Activated naive CD8-positive, alpha-beta T cell treated with anti-CD3 and anti-CD28 coated beads for 36 hours (primary cell): ENCODE data around the gene HCAR2. TPM values are rescaled to one million over a fixed set of nuclear protein-coding genes. Genes with fewer than 3 reads are reported as not detected.
A peak's percentile ranks its signal among the peaks of the same experiment; 100 is the strongest.
"Not testable (repeated sequence)": the region's sequence is repeated elsewhere in the genome, so short reads cannot be mapped to it uniquely, and the experiment has no call there.

ENCODE experiments used
- DNase-seq: peaks from one replicate; pipeline ENCODE4 v3.0.0; 2021
- H3K27ac Mint-ChIP-seq: one replicate; pipeline ENCODE4 v1.8.0; 2022; ENCODE audit warnings: mild to moderate bottlenecking, moderate library complexity, mixed read lengths
- H3K27me3 Mint-ChIP-seq: one replicate; pipeline ENCODE4 v1.8.0; 2022; ENCODE audit warnings: mild to moderate bottlenecking, mixed read lengths
- H3K36me3 Mint-ChIP-seq: one replicate; pipeline ENCODE4 v1.8.0; 2021; ENCODE audit warnings: mild to moderate bottlenecking, mixed read lengths
- H3K4me1 Mint-ChIP-seq: one replicate; pipeline ENCODE4 v1.8.0; 2021; ENCODE audit warnings: mixed read lengths
- H3K4me3 Mint-ChIP-seq: one replicate; pipeline ENCODE4 v1.8.0; 2022; ENCODE audit warnings: mild to moderate bottlenecking, moderate library complexity, mixed read lengths
- H3K9me3 Mint-ChIP-seq: one replicate; pipeline ENCODE4 v1.8.0; 2022; ENCODE audit warnings: mixed read lengths
- total RNA-seq, 2 experiments: library from RNA; stranded (reverse); gene quantifications; one replicate each; pipeline ENCODE4 v1.2.3, GENCODE V29; 2021

The HCAR2 gene
- total RNA-seq, 2 experiments from 2014 or later: not detected

DNA sequence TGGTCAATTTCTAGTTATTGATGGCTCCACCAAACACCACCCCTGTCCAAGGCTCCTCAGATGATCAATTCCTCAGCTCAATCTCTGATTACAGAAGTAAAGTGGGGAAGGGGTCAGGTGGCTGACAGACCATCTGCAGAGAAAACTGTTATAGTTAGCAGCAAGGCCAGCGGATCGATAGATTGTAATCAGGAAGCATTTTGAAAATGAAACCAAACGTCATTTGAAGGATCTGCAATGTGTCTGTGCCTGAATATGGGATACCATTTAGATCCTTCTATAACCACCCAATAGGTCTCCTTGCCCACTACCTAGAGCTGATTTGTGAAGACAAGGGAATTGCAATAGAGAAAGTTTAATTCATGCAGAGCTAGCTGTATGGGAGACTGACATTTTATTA, 11.6 kb downstream of the HCAR2 start:
- Mint-ChIP-seq H3K27me3 (no peaks in the 10 kb centered on the region), H3K4me3 (no peak overlapping the region), H3K36me3 (no peaks in the 10 kb centered on the region), H3K27ac (no peak overlapping the region), H3K4me1 (no peaks in the 10 kb centered on the region), H3K9me3 (no peaks in the 10 kb centered on the region)
- no peak for DNase-seq

DNA sequence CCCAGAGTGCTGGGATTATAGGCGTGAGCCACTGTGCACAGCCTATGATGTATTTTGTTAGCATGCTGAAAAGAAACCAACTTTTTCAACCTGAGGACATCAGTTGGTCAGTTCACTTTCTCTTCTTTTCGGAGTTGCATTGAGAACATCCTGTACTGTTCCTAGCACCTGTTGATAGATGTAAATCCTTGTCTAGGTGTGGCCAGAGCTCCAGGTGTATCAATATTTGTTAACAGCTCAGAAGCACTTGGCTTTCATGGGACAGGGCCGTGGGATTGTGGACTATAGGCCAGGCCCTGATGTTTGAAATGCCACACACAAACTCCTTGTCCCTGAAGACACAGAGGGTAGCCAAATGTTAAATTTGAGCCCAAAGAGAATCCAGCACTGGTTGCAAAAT, 14.9 kb downstream of the HCAR2 start:
- no peak for DNase-seq
- no peaks in the 10 kb centered on the region for H3K4me1 Mint-ChIP-seq
- H3K4me3 Mint-ChIP-seq: no peak overlapping the region
- H3K27me3 Mint-ChIP-seq: no peaks in the 10 kb centered on the region
- H3K27ac Mint-ChIP-seq: no peak overlapping the region
- no peaks in the 10 kb centered on the region for H3K36me3 Mint-ChIP-seq
- H3K9me3 Mint-ChIP-seq: no peaks in the 10 kb centered on the region

DNA sequence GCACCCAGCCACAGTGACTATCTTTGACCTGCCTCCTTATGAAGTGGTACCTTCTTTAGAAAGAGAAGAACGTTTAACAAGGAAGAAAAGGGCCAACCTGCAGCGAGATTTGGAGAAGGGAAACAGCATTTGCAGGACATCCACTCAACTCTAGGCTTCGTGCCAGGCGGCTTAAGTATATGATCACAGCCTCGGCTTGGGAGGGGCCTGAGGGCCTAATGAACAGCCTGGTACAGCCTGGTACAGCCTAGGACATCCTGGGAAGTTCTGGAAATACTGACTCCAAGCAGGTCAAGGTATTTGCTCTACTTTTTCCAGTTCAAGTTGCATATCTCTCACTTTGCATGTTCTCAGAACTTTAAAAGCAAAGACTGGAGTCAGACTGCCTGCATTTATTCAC, 16.1 kb downstream of the HCAR2 start:
- H3K27me3 Mint-ChIP-seq: no peaks in the 10 kb centered on the region
- no peak overlapping the region for H3K27ac Mint-ChIP-seq
- H3K9me3 Mint-ChIP-seq: no peaks in the 10 kb centered on the region
- no peaks in the 10 kb centered on the region for H3K36me3 Mint-ChIP-seq
- no peaks in the 10 kb centered on the region for H3K4me1 Mint-ChIP-seq
- H3K4me3 Mint-ChIP-seq: no peak overlapping the region
- no peak for DNase-seq

DNA sequence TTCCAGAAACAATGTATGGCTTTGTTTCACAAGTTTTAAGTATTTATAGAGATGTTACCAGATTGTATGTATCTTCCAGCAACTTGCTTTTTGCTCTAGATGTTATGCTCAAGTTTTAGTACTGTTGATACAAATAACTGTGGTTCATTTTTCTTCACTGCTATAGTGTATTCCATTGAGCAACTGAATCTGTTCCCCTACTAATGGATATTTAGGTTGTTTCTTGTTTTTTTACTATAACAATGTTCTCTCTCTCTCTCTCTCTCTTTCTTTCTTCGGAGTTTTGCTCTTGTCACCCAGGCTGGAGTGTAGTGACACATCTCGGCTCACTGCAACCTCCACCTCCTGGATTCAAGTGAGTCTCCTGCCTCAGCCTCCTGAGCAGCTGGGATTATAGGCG, 16.6 kb downstream of the HCAR2 start:
- no peak overlapping the region for H3K27ac Mint-ChIP-seq
- H3K4me3 Mint-ChIP-seq: no peak overlapping the region
- H3K36me3 Mint-ChIP-seq: no peaks in the 10 kb centered on the region
- H3K4me1 Mint-ChIP-seq: no peaks in the 10 kb centered on the region
- H3K9me3 Mint-ChIP-seq: no peaks in the 10 kb centered on the region
- no peaks in the 10 kb centered on the region for H3K27me3 Mint-ChIP-seq
- no peak for DNase-seq

DNA sequence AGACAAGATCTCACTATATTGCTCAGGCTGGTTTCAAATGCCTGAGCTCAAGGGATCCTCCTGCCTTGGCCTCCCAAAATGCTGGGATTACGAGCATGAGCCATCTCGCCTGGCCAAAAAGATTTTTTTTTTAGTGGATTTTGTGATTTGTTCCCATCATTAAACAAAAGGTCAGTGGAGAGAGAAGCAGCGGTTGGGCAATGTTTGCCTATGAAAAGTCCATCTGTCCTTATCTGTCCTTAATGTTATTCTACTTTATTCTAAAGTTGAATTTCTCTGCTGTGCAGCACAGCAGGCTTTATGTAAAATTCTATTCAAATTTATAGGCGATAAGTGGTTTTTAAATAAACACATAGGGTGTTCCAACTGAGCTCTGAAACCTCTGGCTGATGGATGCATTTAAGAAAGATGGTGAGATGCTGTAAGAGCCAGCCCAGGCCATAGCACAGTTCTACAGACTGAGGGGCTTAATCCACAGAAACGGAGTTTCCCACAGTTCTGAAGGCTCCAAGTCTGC, 18.8 kb downstream of the HCAR2 start:
- H3K4me1 Mint-ChIP-seq: no peaks in the 10 kb centered on the region
- no peaks in the 10 kb centered on the region for H3K9me3 Mint-ChIP-seq

DNA sequence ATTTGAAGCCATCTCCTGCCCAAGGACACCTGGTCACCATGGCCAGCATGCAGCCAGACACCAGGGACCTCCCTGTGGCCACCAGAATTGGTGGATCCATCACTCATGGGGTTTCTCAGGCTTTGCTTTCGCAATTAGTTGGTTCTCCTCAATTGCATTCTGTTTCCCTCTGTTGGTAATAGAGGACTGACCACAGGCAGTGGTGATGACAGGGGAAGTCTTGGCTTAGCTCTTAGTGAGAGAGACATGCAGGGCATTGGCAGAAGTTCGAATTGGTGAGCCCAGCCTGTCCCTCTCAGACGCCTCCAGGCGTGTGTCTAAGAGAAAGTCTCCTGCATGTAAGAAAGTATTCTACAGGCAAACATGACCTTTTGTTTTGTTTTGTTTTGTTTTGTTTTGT, 21.3 kb downstream of the HCAR2 start:
- Mint-ChIP-seq H3K9me3 (no peaks in the 10 kb centered on the region), H3K27ac (no peak overlapping the region), H3K36me3 (no peaks in the 10 kb centered on the region), H3K4me3 (no peak overlapping the region), H3K27me3 (no peaks in the 10 kb centered on the region), H3K4me1 (no peaks in the 10 kb centered on the region)
- no peak for DNase-seq

More for the DNA sequence above, 18.8 kb downstream of the HCAR2 start:
- H3K4me3 Mint-ChIP-seq: no peak overlapping the region
- no peak overlapping the region for H3K27ac Mint-ChIP-seq
- H3K36me3 Mint-ChIP-seq: no peaks in the 10 kb centered on the region
- no peaks in the 10 kb centered on the region for H3K27me3 Mint-ChIP-seq
- DNase-seq: no peak

DNA sequence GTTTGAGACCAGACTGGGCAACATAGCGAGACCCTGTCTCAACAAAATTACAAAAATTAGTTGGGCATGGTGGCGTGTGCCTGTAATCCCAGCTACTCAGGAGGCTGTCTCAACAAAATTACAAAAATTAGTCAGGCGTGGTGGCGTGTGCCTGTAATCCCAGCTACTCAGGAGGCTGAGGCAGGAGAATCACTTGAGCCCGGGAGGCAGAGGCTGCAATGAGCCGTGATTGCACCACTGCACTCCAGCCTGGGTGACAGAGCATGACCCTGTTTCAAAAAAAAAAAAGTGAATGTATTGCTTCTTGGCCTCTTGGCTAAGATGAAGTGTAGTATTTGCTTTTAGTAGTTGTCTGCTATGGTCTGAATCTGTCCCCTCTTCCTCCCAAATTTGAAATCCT, 22.2 kb downstream of the HCAR2 start:
- H3K27me3 Mint-ChIP-seq, H3K36me3 Mint-ChIP-seq, H3K4me1 Mint-ChIP-seq, DNase-seq, H3K27ac Mint-ChIP-seq, H3K4me3 Mint-ChIP-seq, H3K9me3 Mint-ChIP-seq: not testable (repeated sequence)

DNA sequence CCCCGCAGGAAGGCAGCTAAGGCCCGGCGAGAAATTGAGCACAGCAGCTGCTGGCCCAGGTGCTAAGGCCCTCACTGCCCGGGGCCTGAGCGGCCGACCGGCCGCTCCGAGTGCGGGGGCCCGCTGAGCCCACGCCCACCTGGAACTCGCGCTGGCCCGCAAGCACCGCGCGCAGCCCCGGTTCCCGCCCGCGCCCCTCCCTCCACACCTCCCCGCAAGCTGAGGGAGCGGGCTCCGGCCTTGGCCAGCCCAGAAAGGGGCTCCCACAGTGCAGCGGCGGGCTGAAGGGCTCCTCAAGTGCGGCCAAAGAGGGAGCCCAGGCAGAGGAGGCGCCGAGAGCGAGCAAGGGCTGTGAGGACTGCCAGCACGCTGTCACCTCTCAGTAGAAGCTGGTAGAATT, 26.4 kb downstream of the HCAR2 start:
- not testable (repeated sequence) for H3K4me1 Mint-ChIP-seq

DNA sequence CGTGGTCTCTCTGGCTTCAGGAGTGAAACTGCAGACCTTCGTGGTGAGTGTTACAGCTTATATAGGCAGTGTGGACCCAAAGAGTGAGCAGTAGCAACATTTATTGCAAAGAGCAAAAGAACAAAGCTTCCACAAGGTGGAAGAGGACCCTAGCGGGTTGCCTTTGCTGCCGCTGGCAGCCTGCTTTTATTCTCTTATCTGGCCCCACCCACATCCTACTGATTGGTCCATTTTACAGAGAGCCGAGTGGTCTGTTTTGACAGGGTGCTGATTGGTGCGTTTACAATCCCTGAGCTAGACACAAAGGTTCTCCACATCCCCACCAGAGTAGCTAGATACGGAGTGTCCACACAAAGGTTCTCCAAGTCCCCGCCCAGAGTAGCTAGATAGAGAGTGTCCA, 27.1 kb downstream of the HCAR2 start:
- not testable (repeated sequence) for H3K27ac Mint-ChIP-seq, H3K4me1 Mint-ChIP-seq, H3K4me3 Mint-ChIP-seq

More for the DNA sequence above, 26.4 kb downstream of the HCAR2 start:
- H3K27me3 Mint-ChIP-seq: peaks cover 11% of the 10 kb centered on the region
- not testable (repeated sequence) for H3K4me3 Mint-ChIP-seq, H3K27ac Mint-ChIP-seq, H3K9me3 Mint-ChIP-seq, H3K36me3 Mint-ChIP-seq, DNase-seq

DNA sequence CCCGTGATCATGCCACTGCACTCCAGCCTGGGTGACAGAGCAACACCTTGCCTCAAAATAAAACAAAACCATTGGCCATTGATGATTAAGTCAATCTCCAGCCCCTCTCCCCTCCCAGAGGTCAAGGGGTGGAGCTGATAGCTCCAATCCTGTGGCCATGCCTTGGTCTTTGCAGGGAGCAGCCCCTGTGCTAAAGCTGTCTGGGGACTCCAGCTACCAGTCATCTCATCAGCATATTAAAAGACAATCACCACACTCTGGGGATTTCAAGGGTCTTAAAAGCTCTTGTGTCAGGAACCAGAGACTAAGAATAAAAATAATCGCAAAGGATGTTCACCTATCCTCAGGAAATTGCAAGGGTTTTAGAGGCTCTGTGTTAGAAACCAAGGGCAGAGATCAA, 30.6 kb downstream of the HCAR2 start:
- no peak for DNase-seq
- H3K36me3 Mint-ChIP-seq: no peaks in the 10 kb centered on the region
- peaks cover 11% of the 10 kb centered on the region for H3K27me3 Mint-ChIP-seq
- no peaks in the 10 kb centered on the region for H3K4me1 Mint-ChIP-seq
- H3K4me3 Mint-ChIP-seq: no peak overlapping the region
- H3K9me3 Mint-ChIP-seq: no peaks in the 10 kb centered on the region
- no peak overlapping the region for H3K27ac Mint-ChIP-seq

More for the DNA sequence above, 27.1 kb downstream of the HCAR2 start:
- not testable (repeated sequence) for H3K36me3 Mint-ChIP-seq, DNase-seq, H3K9me3 Mint-ChIP-seq
- peaks cover 11% of the 10 kb centered on the region for H3K27me3 Mint-ChIP-seq

DNA sequence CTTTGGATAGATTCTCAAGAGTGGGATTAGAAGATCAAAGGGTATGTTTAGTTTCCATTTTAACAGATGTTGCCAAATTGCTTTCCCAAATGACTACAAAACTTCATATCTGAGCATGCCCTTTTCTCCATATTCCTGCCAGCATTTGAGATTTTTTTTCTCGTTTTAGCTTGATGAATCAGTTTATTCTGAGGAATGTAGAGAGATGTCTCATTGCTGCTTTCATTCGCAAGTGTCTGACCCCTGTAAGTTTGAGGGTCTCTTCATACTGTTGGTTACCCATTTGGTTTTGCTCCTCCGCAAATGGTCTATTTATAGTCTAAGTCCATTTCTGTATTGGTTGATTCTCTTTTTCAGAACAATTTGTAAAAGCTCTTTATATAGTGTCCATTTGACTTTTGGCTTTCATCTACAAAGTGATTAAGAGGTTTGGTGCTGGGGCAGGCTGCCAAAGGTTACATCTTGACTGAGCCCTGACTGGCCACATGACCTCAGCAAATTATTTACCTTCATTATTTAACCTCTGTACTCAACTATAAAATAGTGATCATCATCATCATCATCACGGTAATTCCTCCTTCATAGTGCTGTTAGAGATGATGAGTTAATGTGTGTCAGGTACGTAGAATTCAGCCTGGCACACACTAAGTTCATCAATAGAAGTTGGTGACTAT, 33.6 kb downstream of the HCAR2 start:
- Mint-ChIP-seq H3K36me3 (no peaks in the 10 kb centered on the region), H3K27ac (no peak overlapping the region), H3K9me3 (no peaks in the 10 kb centered on the region), H3K4me3 (no peak overlapping the region), H3K27me3 (peaks cover 6% of the 10 kb centered on the region), H3K4me1 (no peaks in the 10 kb centered on the region)
- no peak for DNase-seq

DNA sequence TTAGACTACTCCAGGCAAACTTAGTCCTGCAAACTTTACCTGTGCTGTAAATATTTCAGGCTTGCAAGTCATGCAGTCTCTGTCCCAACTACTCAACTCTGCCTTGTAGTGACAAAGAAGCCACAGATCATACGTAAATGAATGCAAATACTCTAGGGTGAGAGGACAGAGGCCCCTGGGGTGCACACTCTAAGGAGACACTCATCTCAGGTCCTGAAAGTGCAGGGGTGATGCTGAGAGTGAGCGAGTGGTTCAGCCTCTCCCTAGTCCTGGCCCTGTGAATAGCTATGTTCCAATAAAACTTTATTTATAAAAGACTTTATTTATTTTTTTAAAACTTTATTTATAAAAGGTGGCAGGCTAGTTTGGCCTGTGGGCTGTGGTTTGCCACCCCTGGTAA, 34.9 kb downstream of the HCAR2 start:
- Mint-ChIP-seq H3K36me3 (no peaks in the 10 kb centered on the region), H3K27ac (no peak overlapping the region), H3K27me3 (no peaks in the 10 kb centered on the region), H3K4me3 (no peak overlapping the region), H3K4me1 (no peaks in the 10 kb centered on the region), H3K9me3 (no peaks in the 10 kb centered on the region)
- no peak for DNase-seq

DNA sequence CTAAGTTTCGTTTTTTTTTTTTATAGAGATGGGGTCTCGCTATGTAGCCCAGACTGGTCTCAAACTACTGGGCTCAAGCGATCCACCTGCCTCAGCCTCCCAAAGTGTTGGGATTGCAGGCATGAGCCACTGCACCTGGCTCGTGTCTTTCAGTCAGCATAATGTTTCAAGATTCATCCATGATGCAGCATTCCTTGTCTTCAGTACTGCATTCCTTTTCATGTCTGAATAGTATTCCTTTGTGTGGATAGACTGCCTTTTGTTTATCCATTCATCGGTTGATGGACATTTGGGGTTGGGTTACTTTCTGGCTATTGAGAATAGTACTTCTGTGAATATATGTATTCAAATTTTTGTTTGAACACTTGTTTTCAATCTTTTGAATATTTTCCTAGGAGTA, 37.4 kb downstream of the HCAR2 start:
- Mint-ChIP-seq H3K36me3 (no peaks in the 10 kb centered on the region), H3K4me1 (no peaks in the 10 kb centered on the region), H3K9me3 (no peaks in the 10 kb centered on the region), H3K27me3 (no peaks in the 10 kb centered on the region), H3K27ac (no peak overlapping the region), H3K4me3 (no peak overlapping the region)
- DNase-seq: no peak

DNA sequence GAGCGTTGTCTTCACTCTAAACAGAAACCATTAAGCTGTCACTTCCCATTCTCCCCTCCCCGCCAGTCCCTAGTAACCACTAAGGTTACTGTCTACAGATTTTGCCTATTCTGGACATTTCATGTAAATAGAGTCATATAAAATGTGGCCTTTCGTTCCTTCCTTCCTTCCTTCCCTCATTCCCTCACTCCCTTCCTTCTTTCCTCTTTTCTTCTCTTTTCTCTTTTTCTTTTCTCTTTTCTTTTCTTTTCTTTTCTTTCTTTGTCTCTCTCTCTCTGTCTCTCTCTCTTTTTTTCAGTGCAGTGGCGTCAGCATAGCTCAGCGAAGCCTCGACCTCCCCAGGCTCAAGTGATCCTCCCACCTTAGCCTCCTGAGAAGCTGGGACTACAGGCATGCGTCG, 37.8 kb downstream of the HCAR2 start:
- Mint-ChIP-seq H3K9me3 (no peaks in the 10 kb centered on the region), H3K36me3 (no peaks in the 10 kb centered on the region), H3K27me3 (no peaks in the 10 kb centered on the region), H3K4me1 (no peaks in the 10 kb centered on the region), H3K27ac (peak overlapping the region; percentile 42), H3K4me3 (no peak overlapping the region)
- no peak for DNase-seq

DNA sequence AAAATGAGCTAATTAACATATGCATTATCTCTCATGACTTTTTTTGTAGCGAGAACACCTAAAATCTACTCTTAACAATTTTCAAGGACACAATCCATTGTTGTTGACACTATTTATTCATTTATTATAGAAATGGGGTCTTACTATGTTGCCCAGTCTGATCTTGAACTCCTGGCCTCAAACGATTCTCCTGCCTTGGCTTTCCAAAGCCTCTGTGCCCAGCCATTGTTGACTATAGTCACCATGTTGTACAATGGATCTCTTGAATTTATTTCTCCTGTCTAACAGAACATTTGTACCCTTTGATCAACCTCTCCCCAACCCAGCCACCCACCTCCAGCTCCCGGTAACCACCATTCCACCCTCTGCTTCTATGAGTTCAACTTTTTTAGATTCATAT, 41.2 kb downstream of the HCAR2 start:
- no peaks in the 10 kb centered on the region for H3K9me3 Mint-ChIP-seq

DNA sequence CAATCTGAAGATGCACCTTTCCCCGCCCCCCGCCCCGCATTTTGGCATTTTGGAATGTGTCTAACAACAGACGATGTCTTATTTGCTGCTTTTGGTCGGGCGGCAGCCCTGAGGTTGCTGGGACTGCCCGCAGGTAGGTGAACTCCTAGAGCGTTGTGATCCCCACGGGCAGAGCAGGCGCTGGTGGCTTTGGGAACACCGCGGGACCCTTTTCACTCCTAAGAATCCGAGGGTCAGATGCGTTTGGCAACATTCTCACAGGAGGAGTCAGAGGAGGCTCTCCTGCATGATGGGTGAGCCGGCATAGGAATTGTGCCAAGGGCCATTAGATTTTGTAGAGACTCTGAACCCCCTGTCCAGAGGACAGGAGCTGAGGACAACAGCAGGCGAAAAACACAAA, 41.9 kb downstream of the HCAR2 start:
- Mint-ChIP-seq H3K4me1 (no peaks in the 10 kb centered on the region), H3K27ac (no peak overlapping the region), H3K4me3 (no peak overlapping the region), H3K27me3 (no peaks in the 10 kb centered on the region), H3K36me3 (no peaks in the 10 kb centered on the region), H3K9me3 (no peaks in the 10 kb centered on the region)
- DNase-seq: no peak

More for the DNA sequence above, 41.2 kb downstream of the HCAR2 start:
- H3K4me1 Mint-ChIP-seq: no peaks in the 10 kb centered on the region
- H3K4me3 Mint-ChIP-seq: no peak overlapping the region
- H3K36me3 Mint-ChIP-seq: no peaks in the 10 kb centered on the region
- no peak for DNase-seq
- H3K27me3 Mint-ChIP-seq: no peaks in the 10 kb centered on the region
- no peak overlapping the region for H3K27ac Mint-ChIP-seq
